ENCODE measurements around the gene RFTN1. TPM values are rescaled to one million over a fixed set of nuclear protein-coding genes. Genes with fewer than 3 reads are reported as not detected.

Gene RFTN1
- total RNA-seq, 1 experiment from 2014 or later, result 2.2 TPM

GRCh38 chr3:16412192-16412800 lies 101.2 kb downstream of the RFTN1 start:
- H4K8ac ChIP-seq (replicated peaks; ENCODE audit: insufficient read length, low read depth, low read length), result no peak overlapping the region
- no peaks in the 10 kb centered on the region for H3K9me3 ChIP-seq (ENCODE audit: control insufficient read depth, low read depth, low read length)
- H2BK12ac ChIP-seq (ENCODE audit: insufficient read length, low read depth, low read length), result no peak overlapping the region
- H3K27ac ChIP-seq (ENCODE audit: insufficient read length, low read depth, low read length), result no peak overlapping the region
- Mint-ChIP-seq H3K36me3 (ENCODE audit: insufficient read depth in 1 of 3, low read depth in 3 of 3) (no peaks in the 10 kb centered on the region), H3K4me3 (no peak overlapping the region), H3K9me3 (no peaks in the 10 kb centered on the region), H3K27ac (no peak overlapping the region), H3K27me3 (ENCODE audit: low read depth) (peaks cover 4% of the 10 kb centered on the region), H3K4me1 (peaks cover 13 to 15% of the 10 kb centered on the region in 2 experiments)
- no peak overlapping the region for H3T11ph ChIP-seq (ENCODE audit: low read length)
- H3K14ac ChIP-seq (ENCODE audit: insufficient read depth, low read length), result no peak overlapping the region
- H3K4me2 ChIP-seq (ENCODE audit: insufficient read depth, insufficient read length, low read length), result no peak overlapping the region
- H3K9ac ChIP-seq (ENCODE audit: extremely low read depth, insufficient read length, low read length), result no peak overlapping the region
- H3K23ac ChIP-seq (ENCODE audit: insufficient read length, low read depth, low read length), result no peak overlapping the region
- no peaks in the 10 kb centered on the region for H3K27me3 ChIP-seq (ENCODE audit: insufficient read depth, low read length)
- DNase-seq, result no peak
- no peak overlapping the region for H3K4ac ChIP-seq (ENCODE audit: low read depth, low read length)
- no peaks in the 10 kb centered on the region for H3K4me1 ChIP-seq (ENCODE audit: insufficient read depth, low read length)
- no peak overlapping the region for H4K91ac ChIP-seq (ENCODE audit: insufficient read length, low read depth, low read length)
- H2BK20ac ChIP-seq (ENCODE audit: low read depth, low read length, poor library complexity, severe bottlenecking), result no peak overlapping the region
- H3K79me2 ChIP-seq (ENCODE audit: insufficient read depth, low read length), result no peaks in the 10 kb centered on the region
- no CpG with 5 or more reads among the region's 1 CpG for WGBS (ENCODE audit: extremely low coverage, insufficient read length, low lambda C conversion rate)
- no peak overlapping the region for H2BK15ac ChIP-seq (ENCODE audit: low read depth, low read length)
- H2BK5ac ChIP-seq (ENCODE audit: insufficient read length, low read length), result no peak overlapping the region
- no peak overlapping the region for H3K18ac ChIP-seq (ENCODE audit: insufficient read length, low read depth, low read length)
- no peak for TF ChIP-seq CTCF (conservative IDR thresholded peaks at IDR 0.05)
- H2BK120ac ChIP-seq (ENCODE audit: low read depth, low read length, poor library complexity, severe bottlenecking), result no peak overlapping the region
- no peaks in the 10 kb centered on the region for H3K23me2 ChIP-seq (ENCODE audit: insufficient read length, low read depth, low read length, poor library complexity, severe bottlenecking)
- H4K5ac ChIP-seq (ENCODE audit: insufficient read length, low read depth, low read length), result no peak overlapping the region
- no peaks in the 10 kb centered on the region for H4K20me1 ChIP-seq (ENCODE audit: control insufficient read depth, insufficient read depth, insufficient read length)
- no peak overlapping the region for H2AK5ac ChIP-seq (ENCODE audit: insufficient read length, low read length)
- H3K79me1 ChIP-seq (ENCODE audit: insufficient read depth, low read depth, low read length, poor library complexity, severe bottlenecking), result no peaks in the 10 kb centered on the region
- no peak overlapping the region for H2AFZ ChIP-seq (ENCODE audit: low read length)
- H3K56ac ChIP-seq (ENCODE audit: insufficient read length, low read depth, low read length), result no peak overlapping the region
